Measurements from ENCODE around the gene VPS37D.

- TF ChIP-seq EZH2 (IDR thresholded peaks at IDR 0.05; ENCODE audit: low read depth, unreplicated experiment) (no peak), CREB1 (CRISPR knock-in tag; IDR thresholded peaks at IDR 0.05; ENCODE audit: low read depth) (no peak), JUNB (IDR thresholded peaks at IDR 0.05; ENCODE audit: unreplicated experiment) (no peak), CTCF (conservative IDR thresholded peaks at IDR 0.05; ENCODE audit: low read depth in 2 of 2) (no peak)
Observed at GRCh38 chr7:73708961-73709549, 41.4 kb downstream of the VPS37D start.

Data from GM23338 (cell line).